Measurements from ENCODE around the gene TNIK.
"Not testable (repeated sequence)": the region's sequence is repeated elsewhere in the genome, so short reads cannot be mapped to it uniquely, and the experiment has no call there.

The TNIK gene

DNA sequence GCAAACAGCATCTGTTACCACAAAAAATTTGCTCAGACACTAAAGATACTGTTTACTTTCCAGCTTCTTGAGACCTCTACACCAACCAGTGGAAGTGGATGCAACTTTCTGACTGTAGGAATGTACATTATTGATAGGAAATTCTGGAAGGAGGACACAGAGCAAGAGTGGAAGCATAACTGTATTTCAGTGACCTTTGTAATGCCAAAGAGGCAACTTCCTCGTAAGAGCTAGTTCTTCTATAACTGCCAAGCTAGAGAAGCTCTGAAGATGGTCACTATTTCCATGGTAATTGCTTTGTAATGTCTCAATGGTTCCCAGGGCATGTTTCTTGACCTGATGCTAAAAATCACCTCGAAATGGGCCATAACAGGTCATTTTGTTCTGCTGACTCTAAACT, 337.3 kb downstream of the TNIK start:
- intact Hi-C loops (cut with DNase I; ENCODE audit: low total_unique reads) = no loop called here
- no peak for TF ChIP-seq CTCF (IDR thresholded peaks at IDR 0.05)
- H3K27ac ChIP-seq = no peak overlapping the region
- no peaks in the 10 kb centered on the region for H3K9me3 ChIP-seq
- peaks cover 8 to 25% (median 15%) of the 10 kb centered on the region in 3 donors for H3K36me3 ChIP-seq
- no peak for DNase-seq
- no peaks in the 10 kb centered on the region for H3K27me3 ChIP-seq
- H3K4me3 ChIP-seq = no peak overlapping the region
- no peaks in the 10 kb centered on the region for H3K4me1 ChIP-seq

DNA sequence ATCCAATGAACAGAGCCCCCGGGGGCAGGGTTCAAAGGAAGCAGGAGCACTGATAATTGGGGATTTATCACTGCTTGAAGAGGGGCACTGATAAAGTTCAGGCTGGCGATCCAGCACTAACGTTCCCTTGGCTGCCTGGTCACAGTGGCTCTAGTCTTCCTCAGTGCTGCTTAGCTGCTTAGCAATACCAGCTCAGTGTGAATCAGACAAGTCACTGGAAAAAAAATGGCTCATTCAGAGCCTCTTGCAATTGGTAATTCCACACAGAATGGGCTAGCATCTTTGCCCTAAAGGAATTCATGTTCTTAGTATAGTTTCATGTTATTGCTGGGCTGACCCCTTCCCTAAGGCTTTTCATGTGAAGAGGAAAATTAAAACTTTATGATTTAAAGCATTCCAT, 338.0 kb downstream of the TNIK start:
- H3K27ac ChIP-seq = no peak overlapping the region
- peaks cover 8 to 25% (median 15%) of the 10 kb centered on the region in 3 donors for H3K36me3 ChIP-seq
- H3K27me3 ChIP-seq = no peaks in the 10 kb centered on the region
- no peaks in the 10 kb centered on the region for H3K9me3 ChIP-seq
- no peak overlapping the region for H3K4me3 ChIP-seq
- no peak for TF ChIP-seq CTCF (IDR thresholded peaks at IDR 0.05)
- H3K4me1 ChIP-seq = no peaks in the 10 kb centered on the region
- intact Hi-C loops (cut with DNase I; ENCODE audit: low total_unique reads) = no loop called here
- DNase-seq = no peak

GRCh38 chr3:171121801-171122200, 338.4 kb downstream of the TNIK start:
- Histone ChIP-seq H3K36me3 (peaks cover 8 to 25% (median 15%) of the 10 kb centered on the region in 3 donors), H3K4me3 (no peak overlapping the region), H3K4me1 (no peaks in the 10 kb centered on the region), H3K9me3 (no peaks in the 10 kb centered on the region), H3K27me3 (no peaks in the 10 kb centered on the region), H3K27ac (no peak overlapping the region)
- intact Hi-C loops (cut with DNase I; ENCODE audit: low total_unique reads) = no loop called here
- no peak for DNase-seq
- TF ChIP-seq CTCF (IDR thresholded peaks at IDR 0.05) = no peak

DNA sequence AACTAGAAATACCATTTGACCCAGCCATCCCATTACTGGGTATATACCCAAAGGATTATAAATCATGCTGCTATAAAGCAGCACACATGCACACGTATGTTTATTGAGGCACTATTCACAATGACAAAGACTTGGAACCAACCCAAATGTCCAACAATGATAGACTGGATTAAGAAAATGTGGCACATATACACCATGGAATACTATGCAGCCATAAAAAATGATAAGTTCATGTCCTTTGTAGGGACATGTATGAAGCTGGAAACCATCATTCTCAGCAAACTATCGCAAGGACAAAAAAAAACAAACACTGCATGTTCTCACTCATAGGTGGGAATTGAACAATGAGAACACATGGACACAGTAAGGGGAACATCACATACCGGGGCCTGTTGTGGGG, 340.8 kb downstream of the TNIK start:
- H3K4me3 ChIP-seq; H3K9me3 ChIP-seq; H3K4me1 ChIP-seq; DNase-seq; H3K27ac ChIP-seq; intact Hi-C loops (cut with DNase I; ENCODE audit: low total_unique reads); H3K27me3 ChIP-seq: not testable (repeated sequence)
- H3K36me3 ChIP-seq = peaks cover 8 to 31% (median 15%) of the 10 kb centered on the region in 3 donors

DNA sequence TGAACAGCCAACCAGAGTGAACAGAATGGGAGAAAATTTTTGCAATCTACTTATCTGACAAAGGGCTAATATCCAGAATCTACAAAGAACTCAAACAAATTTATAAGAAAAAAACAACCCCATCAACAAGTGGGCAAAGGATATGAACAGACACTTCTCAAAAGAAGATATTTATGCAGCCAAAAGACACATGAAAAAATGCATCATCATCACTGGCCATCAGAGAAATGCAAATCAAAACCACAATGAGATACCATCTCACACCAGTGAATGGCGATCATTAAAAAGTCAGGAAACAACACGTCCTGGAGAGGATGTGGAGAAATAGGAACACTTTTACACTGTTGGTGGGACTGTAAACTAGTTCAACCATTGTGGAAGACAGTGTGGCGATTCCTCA, 341.2 kb downstream of the TNIK start:
- H3K9me3 ChIP-seq; intact Hi-C loops (cut with DNase I; ENCODE audit: low total_unique reads); H3K4me3 ChIP-seq; DNase-seq; H3K4me1 ChIP-seq; H3K27me3 ChIP-seq; H3K27ac ChIP-seq: not testable (repeated sequence)
- H3K36me3 ChIP-seq = peaks cover 8 to 31% (median 15%) of the 10 kb centered on the region in 3 donors

- Histone ChIP-seq H3K27ac (no peak overlapping the region), H3K27me3 (no peaks in the 10 kb centered on the region), H3K4me3 (no peak overlapping the region), H3K9me3 (no peaks in the 10 kb centered on the region), H3K4me1 (no peaks in the 10 kb centered on the region), H3K36me3 (peaks cover 0 to 14% (median 8%) of the 10 kb centered on the region in 3 donors)
- no peak for DNase-seq
- intact Hi-C loops (cut with DNase I; ENCODE audit: low total_unique reads) = no loop called here
- no peak for TF ChIP-seq CTCF (IDR thresholded peaks at IDR 0.05)
These were observed 343.3 kb downstream of the TNIK start for GRCh38 chr3:171116824-171117395.

DNA sequence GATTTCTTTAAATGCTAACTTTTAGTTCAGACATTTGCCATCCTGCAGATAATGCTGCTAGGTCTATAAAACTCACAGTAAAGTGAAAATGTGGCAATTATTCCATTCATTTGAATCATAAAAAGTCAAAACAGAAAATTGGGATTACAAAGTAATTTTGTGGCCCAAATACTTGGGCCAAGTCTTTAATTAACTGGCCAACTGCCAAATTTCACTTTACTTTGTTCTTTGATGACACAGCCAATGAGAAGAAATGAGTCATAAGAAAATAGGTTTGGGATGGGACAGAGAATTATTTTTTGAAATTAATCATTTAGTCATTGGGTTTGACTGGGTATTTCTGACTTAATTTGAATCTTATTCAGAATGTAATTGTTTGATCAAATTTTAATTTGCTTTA, 343.8 kb downstream of the TNIK start:
- Histone ChIP-seq H3K4me1 (no peaks in the 10 kb centered on the region), H3K27ac (no peak overlapping the region), H3K4me3 (no peak overlapping the region), H3K36me3 (peaks cover 0 to 9% (median 4%) of the 10 kb centered on the region in 3 donors), H3K9me3 (no peaks in the 10 kb centered on the region), H3K27me3 (no peaks in the 10 kb centered on the region)
- intact Hi-C loops (cut with DNase I; ENCODE audit: low total_unique reads) = no loop called here
- no peak for DNase-seq
- TF ChIP-seq CTCF (IDR thresholded peaks at IDR 0.05) = no peak

Measured in tibial artery (tissue), 4 donors.